ENCODE data around the gene TTC9. TPM values are rescaled to one million over a fixed set of nuclear protein-coding genes. Genes with fewer than 3 reads are reported as not detected.

Gene TTC9
- total RNA-seq, 4 donors from 2014 or later: 0.41 to 1.3 TPM; not detected in 2

DNA sequence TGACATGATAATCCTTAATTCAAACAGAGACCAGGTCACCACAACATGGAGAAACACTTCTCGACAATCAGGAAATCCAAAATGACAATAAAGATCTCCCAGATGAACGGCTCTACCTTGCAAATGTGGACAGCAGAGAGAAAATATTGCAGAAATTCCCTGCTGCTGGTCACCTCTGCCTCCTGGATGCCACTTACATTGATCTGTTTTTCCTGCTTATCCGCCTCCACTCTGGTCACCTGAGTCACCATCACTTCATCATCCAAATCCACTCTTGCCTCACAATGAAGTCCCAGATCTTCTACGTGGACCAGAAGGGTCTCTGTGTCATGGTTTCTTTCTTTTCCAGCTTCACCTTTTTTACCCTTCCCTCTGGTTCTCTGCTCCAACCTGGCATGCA, 21.1 kb downstream of the TTC9 start:
- Histone ChIP-seq H3K27me3 (no peaks in the 10 kb centered on the region), H3K4me3 (no peak overlapping the region), H3K36me3 (no peaks in the 10 kb centered on the region), H3K4me1 (peaks cover 0 to 17% (median 14%) of the 10 kb centered on the region in 4 donors), H3K27ac (no peak overlapping the region), H3K9me3 (no peaks in the 10 kb centered on the region)
- 88 to 93% methylated on average over 4 of the region's 4 CpGs for WGBS, 2 donors (ENCODE audit: low coverage in 1 of 2)
- no peak for DNase-seq
- intact Hi-C loops (cut with DNase I; ENCODE audit: low total_unique reads) (no loop called here), in situ Hi-C loops (cut with MboI; ENCODE audit: low pct_ligation_motif_present in 1 of 4, low pct_unique_long_range_greater_than_20kb in 1 of 4, low sequenced_read_pairs in 3 of 4) (no loop called here)
- TF ChIP-seq EP300 (IDR thresholded peaks at IDR 0.05; ENCODE audit: low read depth) (no peak), POLR2A (IDR thresholded peaks at IDR 0.05) (no peak), POLR2AphosphoS5 (IDR thresholded peaks at IDR 0.05) (no peak)
- TF ChIP-seq, protein P1, sequence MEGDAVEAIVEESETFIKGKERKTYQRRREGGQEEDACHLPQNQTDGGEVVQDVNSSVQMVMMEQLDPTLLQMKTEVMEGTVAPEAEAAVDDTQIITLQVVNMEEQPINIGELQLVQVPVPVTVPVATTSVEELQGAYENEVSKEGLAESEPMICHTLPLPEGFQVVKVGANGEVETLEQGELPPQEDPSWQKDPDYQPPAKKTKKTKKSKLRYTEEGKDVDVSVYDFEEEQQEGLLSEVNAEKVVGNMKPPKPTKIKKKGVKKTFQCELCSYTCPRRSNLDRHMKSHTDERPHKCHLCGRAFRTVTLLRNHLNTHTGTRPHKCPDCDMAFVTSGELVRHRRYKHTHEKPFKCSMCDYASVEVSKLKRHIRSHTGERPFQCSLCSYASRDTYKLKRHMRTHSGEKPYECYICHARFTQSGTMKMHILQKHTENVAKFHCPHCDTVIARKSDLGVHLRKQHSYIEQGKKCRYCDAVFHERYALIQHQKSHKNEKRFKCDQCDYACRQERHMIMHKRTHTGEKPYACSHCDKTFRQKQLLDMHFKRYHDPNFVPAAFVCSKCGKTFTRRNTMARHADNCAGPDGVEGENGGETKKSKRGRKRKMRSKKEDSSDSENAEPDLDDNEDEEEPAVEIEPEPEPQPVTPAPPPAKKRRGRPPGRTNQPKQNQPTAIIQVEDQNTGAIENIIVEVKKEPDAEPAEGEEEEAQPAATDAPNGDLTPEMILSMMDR (IDR thresholded peaks at IDR 0.05): no peak

DNA sequence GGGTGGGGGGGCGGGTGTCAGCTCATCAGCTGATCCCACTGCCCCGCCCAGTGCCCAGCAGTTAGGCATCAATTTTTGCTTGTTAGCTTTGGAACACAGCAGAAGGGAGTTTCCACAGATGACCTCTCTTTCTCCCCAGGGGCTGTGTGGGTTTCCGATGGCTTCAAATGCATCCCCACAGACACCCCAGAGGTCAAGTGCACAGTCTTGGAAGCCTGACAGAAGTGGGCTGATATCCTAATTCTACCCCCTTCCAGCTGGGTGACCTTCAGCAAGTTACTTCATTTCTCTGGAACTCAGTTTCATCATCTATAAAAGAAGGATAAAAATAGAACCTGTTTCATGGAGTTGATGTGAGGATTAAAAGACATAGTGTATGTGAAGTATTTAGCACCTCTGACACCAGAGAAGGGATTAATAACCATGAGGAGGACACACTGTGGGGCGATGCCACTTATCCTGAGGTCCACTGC, 22.0 kb downstream of the TTC9 start:
- 79% methylated on average over 4 of the region's 4 CpGs; no CpG with 5 or more reads in 1 of the 2 donors for whole genome bisulfite sequencing, 2 donors (ENCODE audit: low coverage in 1 of 2)
- no peaks in the 10 kb centered on the region for H3K36me3 ChIP-seq
- intact Hi-C loops (cut with DNase I; ENCODE audit: low total_unique reads) (no loop called here), in situ Hi-C loops (cut with MboI; ENCODE audit: low pct_ligation_motif_present in 1 of 4, low pct_unique_long_range_greater_than_20kb in 1 of 4, low sequenced_read_pairs in 3 of 4) (no loop called here)
- peak; percentile 26 for DNase-seq
- H3K4me1 ChIP-seq: peaks cover 0 to 17% (median 14%) of the 10 kb centered on the region in 4 donors
- H3K9me3 ChIP-seq: no peaks in the 10 kb centered on the region
- no peak overlapping the region for H3K4me3 ChIP-seq
- no peaks in the 10 kb centered on the region for H3K27me3 ChIP-seq
- no peak for TF ChIP-seq EP300 (IDR thresholded peaks at IDR 0.05; ENCODE audit: low read depth)
- no peak for TF ChIP-seq POLR2AphosphoS5 (IDR thresholded peaks at IDR 0.05)
- TF ChIP-seq, protein P1 (IDR thresholded peaks at IDR 0.05): no peak
- no peak for TF ChIP-seq POLR2A (IDR thresholded peaks at IDR 0.05)
- H3K27ac ChIP-seq: no peak overlapping the region

DNA sequence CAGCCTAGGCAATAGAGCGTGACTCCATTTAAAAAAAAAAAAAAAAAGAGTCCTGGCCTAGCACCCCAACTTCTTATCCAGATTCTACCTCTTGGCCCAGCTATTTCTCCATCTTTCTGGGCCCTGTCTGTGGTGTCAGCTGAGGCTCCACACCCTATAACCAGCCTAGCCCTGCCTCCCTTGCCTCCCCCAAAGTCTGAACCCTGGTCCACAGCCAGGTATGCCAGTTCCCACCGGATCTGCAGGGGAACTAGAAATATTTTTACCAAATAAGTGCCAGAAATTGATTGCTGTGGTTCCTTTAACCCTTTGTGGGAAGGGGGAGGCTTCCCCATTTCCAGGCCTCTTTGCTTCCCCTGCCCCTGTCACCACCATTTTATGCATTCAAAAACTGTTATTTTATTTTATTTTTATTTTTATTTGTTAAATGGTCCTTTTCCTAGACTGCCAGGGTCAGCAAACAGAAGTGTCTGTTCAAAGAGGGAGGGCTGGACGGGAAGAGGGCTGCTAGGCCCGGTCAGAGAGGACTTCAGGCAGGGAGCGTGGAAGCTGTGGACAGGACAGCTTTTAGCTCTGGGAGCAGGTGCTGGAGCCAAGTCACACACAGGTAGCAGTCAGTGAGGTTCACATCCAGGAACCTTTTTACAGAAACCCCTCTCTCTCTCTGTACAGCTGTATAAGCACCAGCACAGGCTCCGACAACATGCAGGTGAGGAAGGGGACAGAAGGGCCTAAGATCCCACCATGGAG, 23.2 kb downstream of the TTC9 start:
- TF ChIP-seq, protein P1 (IDR thresholded peaks at IDR 0.05): no peak
- no peak for TF ChIP-seq POLR2A (IDR thresholded peaks at IDR 0.05)
- no peak for TF ChIP-seq EP300 (IDR thresholded peaks at IDR 0.05; ENCODE audit: low read depth)
- TF ChIP-seq POLR2AphosphoS5 (IDR thresholded peaks at IDR 0.05): no peak
- DNase-seq: no peak
- Histone ChIP-seq H3K4me1 (peaks cover 0 to 17% (median 14%) of the 10 kb centered on the region in 4 donors), H3K27me3 (no peaks in the 10 kb centered on the region), H3K36me3 (no peaks in the 10 kb centered on the region), H3K27ac (peak overlapping the region; percentile 15 to 41 (median 30)), H3K4me3 (no peak overlapping the region), H3K9me3 (no peaks in the 10 kb centered on the region)
- intact Hi-C loops (cut with DNase I; ENCODE audit: low total_unique reads) (no loop called here), in situ Hi-C loops (cut with MboI; ENCODE audit: low pct_ligation_motif_present in 1 of 4, low pct_unique_long_range_greater_than_20kb in 1 of 4, low sequenced_read_pairs in 3 of 4) (no loop called here)
- 67 to 68% methylated on average over 1 to 6 of the region's 6 CpGs for WGBS, 2 donors (ENCODE audit: low coverage in 1 of 2)

- no peaks in the 10 kb centered on the region for H3K27me3 ChIP-seq
- peak overlapping the region; percentile 15 to 41 (median 32) for H3K27ac ChIP-seq
- WGBS, 2 donors (ENCODE audit: low coverage in 1 of 2): 56 to 70% methylated on average over 2 to 8 of the region's 8 CpGs
- TF ChIP-seq POLR2A (IDR thresholded peaks at IDR 0.05) (no peak), POLR2AphosphoS5 (IDR thresholded peaks at IDR 0.05) (no peak), EP300 (IDR thresholded peaks at IDR 0.05; ENCODE audit: low read depth) (no peak)
- TF ChIP-seq, protein P1 (IDR thresholded peaks at IDR 0.05): no peak
- H3K9me3 ChIP-seq: no peaks in the 10 kb centered on the region
- H3K4me1 ChIP-seq: peaks cover 0 to 17% (median 14%) of the 10 kb centered on the region in 4 donors
- no peaks in the 10 kb centered on the region for H3K36me3 ChIP-seq
- peak; percentile 84 for DNase-seq
- H3K4me3 ChIP-seq: no peak overlapping the region
- intact Hi-C loops (cut with DNase I; ENCODE audit: low total_unique reads) (no loop called here), in situ Hi-C loops (cut with MboI; ENCODE audit: low pct_ligation_motif_present in 1 of 4, low pct_unique_long_range_greater_than_20kb in 1 of 4, low sequenced_read_pairs in 3 of 4) (no loop called here)
Measured at GRCh38 chr14:70665448-70666360, 24.0 kb downstream of the TTC9 start.

All from transverse colon (tissue), 4 donors.